Right atrium auricular region (tissue), 2 donors: ENCODE measurements around the gene RXFP4. TPM values are rescaled to one million over a fixed set of nuclear protein-coding genes. Genes with fewer than 3 reads are reported as not detected.
"Not testable (repeated sequence)": the region's sequence is repeated elsewhere in the genome, so short reads cannot be mapped to it uniquely, and the experiment has no call there.

Experiments used
- DNase-seq: peaks from one replicate; pipeline ENCODE4 v3.0.0-alpha.2; 2019; ENCODE audit warnings: low spot score
- H3K27ac ChIP-seq, 2 donors: fragments of 200-600 bp; sonication (generic); 1 replicate in 1 of 2; 2 replicates in 1 of 2; pipeline ENCODE4 v1.5.1; 2016 to 2019
- H3K27me3 ChIP-seq, 2 donors: fragments of 200-600 bp; sonication (generic); one replicate each; pipeline versions ENCODE4 v1.5.1 to v1.6.0; 2017 to 2019
- H3K36me3 ChIP-seq: fragments of 200-600 bp; sonication (generic); one replicate; pipeline ENCODE4 v1.5.1; 2016
- H3K4me1 ChIP-seq, 2 donors: fragments of 200-600 bp; sonication (generic); one replicate each; pipeline versions ENCODE4 v1.5.1 to v1.6.0; 2017 to 2019
- H3K4me3 ChIP-seq, 2 donors: fragments of 200-600 bp; sonication (generic); 1 replicate in 1 of 2; 2 replicates in 1 of 2; pipeline ENCODE4 v1.5.1; 2017 to 2019; ENCODE audit warnings: mild to moderate bottlenecking in 1 of 2, moderate library complexity in 1 of 2
- H3K9me3 ChIP-seq, 2 donors: fragments of 200-600 bp; sonication (generic); one replicate each; pipeline ENCODE4 v1.5.1; 2019
- CTCF ChIP-seq, 2 donors: fragments of 200-600 bp; sonication (generic); IDR thresholded peaks; one replicate each; pipeline ENCODE4 v1.5.1; 2019; ENCODE audit warnings: antibody characterized with exemption in 2 of 2
- total RNA-seq, 2 donors: library from RNA; depleted of rRNA; stranded (reverse); fragments of >200 nt; gene quantifications; one replicate each; pipeline ENCODE4 v1.1.0, GENCODE V29; 2016

RXFP4 gene
- total RNA-seq, 2 donors from 2014 or later = not detected

- H3K4me1 ChIP-seq = no peaks in the 10 kb centered on the region
- H3K36me3 ChIP-seq = peaks cover 100% of the 10 kb centered on the region
- no peaks in the 10 kb centered on the region for H3K27me3 ChIP-seq
- no peaks in the 10 kb centered on the region for H3K9me3 ChIP-seq
- no peak for TF ChIP-seq CTCF (IDR thresholded peaks at IDR 0.05)
- no peak overlapping the region for H3K4me3 ChIP-seq
- no peak for DNase-seq
- H3K27ac ChIP-seq = no peak overlapping the region
Measured at GRCh38 chr1:155920717-155921116, 20.7 kb upstream of the RXFP4 start.

GRCh38 chr1:155925506-155925905, 15.9 kb upstream of the RXFP4 start:
- Histone ChIP-seq H3K36me3 (peaks cover 98% of the 10 kb centered on the region), H3K27me3 (no peaks in the 10 kb centered on the region), H3K4me1 (peaks cover 0 to 7% of the 10 kb centered on the region in 2 donors), H3K9me3 (no peaks in the 10 kb centered on the region), H3K4me3 (no peak overlapping the region), H3K27ac (no peak overlapping the region)
- DNase-seq = no peak
- no peak for TF ChIP-seq CTCF (IDR thresholded peaks at IDR 0.05)

DNA sequence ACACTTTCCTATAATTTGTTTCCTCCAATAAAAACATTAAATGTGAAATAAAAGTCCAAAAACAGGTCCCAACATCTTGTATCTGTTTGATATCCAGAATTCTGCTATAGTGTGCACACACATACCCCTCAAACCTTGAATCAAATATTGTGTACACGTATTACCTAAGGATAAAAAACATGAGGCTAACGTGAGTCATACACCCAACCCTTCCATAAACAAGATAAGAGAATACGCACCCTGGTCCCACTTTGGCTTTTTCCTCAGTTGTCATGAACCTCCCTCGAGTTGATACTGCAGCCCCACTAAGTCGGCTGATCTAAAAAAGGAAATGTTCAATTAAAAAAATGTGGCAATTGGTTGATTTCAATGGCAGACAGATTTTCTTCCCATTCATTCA, 12.4 kb upstream of the RXFP4 start:
- no peak for TF ChIP-seq CTCF (IDR thresholded peaks at IDR 0.05)
- Histone ChIP-seq H3K27ac (no peak overlapping the region), H3K27me3 (no peaks in the 10 kb centered on the region), H3K36me3 (peaks cover 85% of the 10 kb centered on the region), H3K4me1 (peaks cover 0 to 40% of the 10 kb centered on the region in 2 donors), H3K9me3 (no peaks in the 10 kb centered on the region), H3K4me3 (no peak overlapping the region)
- DNase-seq = no peak

DNA sequence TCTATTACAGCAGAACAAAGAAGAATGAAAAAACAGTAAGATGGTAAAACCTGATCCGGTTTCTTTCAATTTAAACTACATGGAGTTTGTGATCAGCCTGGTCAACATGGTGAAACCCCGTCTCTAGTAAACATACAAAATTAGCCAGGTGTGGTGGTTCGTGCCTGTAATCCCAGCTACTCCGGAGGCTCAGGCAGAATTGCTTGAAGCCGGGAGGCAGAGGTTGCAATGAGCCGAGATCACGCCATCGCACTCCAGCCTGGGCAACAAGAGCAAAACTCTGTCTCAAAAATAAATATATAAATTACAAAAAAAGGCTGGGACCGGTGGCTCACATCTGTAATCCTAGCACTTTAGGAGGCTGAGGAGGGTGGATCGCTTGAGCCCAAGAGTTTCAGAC, 10.7 kb upstream of the RXFP4 start:
- not testable (repeated sequence) for H3K4me3 ChIP-seq, H3K9me3 ChIP-seq, DNase-seq, H3K27me3 ChIP-seq
- peaks cover 0 to 45% of the 10 kb centered on the region in 2 donors for H3K4me1 ChIP-seq
- H3K27ac ChIP-seq = peak overlapping the region in 1 of 2 donors; percentile 17
- peaks cover 68% of the 10 kb centered on the region for H3K36me3 ChIP-seq

- H3K4me1 ChIP-seq = peaks cover 0 to 45% of the 10 kb centered on the region in 2 donors
- no peak overlapping the region for H3K27ac ChIP-seq
- peaks cover 61% of the 10 kb centered on the region for H3K36me3 ChIP-seq
- H3K4me3 ChIP-seq = no peak overlapping the region
- no peak for DNase-seq
- no peaks in the 10 kb centered on the region for H3K27me3 ChIP-seq
- no peaks in the 10 kb centered on the region for H3K9me3 ChIP-seq
- TF ChIP-seq CTCF (IDR thresholded peaks at IDR 0.05) = no peak
Measured at GRCh38 chr1:155931332-155932038, 10.0 kb upstream of the RXFP4 start.

- H3K4me1 ChIP-seq = peaks cover 0 to 45% of the 10 kb centered on the region in 2 donors
- H3K9me3 ChIP-seq = no peaks in the 10 kb centered on the region
- H3K36me3 ChIP-seq = peaks cover 55% of the 10 kb centered on the region
- no peaks in the 10 kb centered on the region for H3K27me3 ChIP-seq
- DNase-seq = no peak
- TF ChIP-seq CTCF (IDR thresholded peaks at IDR 0.05) = no peak
- no peak overlapping the region for H3K4me3 ChIP-seq
- no peak overlapping the region for H3K27ac ChIP-seq
Measured at GRCh38 chr1:155932081-155932480, 9.4 kb upstream of the RXFP4 start.
